ENCODE measurements around the gene EPHB1.

EPHB1 gene

DNA sequence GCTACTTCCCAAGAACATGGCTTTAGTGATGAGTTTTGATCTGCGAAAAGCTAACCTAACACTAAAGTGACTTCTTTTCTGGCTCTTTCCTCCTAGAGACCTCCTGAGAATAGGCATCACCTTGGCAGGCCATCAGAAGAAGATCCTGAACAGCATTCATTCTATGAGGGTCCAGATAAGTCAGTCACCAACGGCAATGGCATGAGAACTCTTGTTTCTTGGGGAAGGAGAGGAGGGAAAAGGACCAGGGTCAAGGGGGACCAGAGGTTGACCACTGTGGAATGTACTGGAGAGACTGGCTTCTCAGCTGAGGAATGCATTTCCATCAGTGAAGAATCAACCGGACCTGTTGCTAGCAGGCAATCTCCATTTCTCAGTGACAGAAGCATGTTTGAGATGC, 463.9 kb downstream of the EPHB1 start:
- H3K27ac ChIP-seq (ENCODE audit: low read depth, low read length) = no peak overlapping the region
- H3K36me3 ChIP-seq (ENCODE audit: insufficient read depth, low read length) = no peaks in the 10 kb centered on the region
- H3K27me3 ChIP-seq (ENCODE audit: control insufficient read depth in 1 of 2, insufficient read depth in 2 of 2, low read length in 2 of 2) = no peaks in the 10 kb centered on the region
- no peak overlapping the region for H3K4me3 ChIP-seq (ENCODE audit: low read depth in 1 of 2, low read length in 2 of 2)
- H3K4me1 ChIP-seq (ENCODE audit: insufficient read depth, low read length) = no peaks in the 10 kb centered on the region
- H3K9me3 ChIP-seq (ENCODE audit: low read length) = no peaks in the 10 kb centered on the region
- no peak overlapping the region for H3K9ac ChIP-seq (ENCODE audit: low read length)

- no peak overlapping the region for H3K4me3 ChIP-seq (ENCODE audit: low read depth in 1 of 2, low read length in 2 of 2)
- no peaks in the 10 kb centered on the region for H3K4me1 ChIP-seq (ENCODE audit: insufficient read depth, low read length)
- H3K9me3 ChIP-seq (ENCODE audit: low read length) = no peaks in the 10 kb centered on the region
- H3K9ac ChIP-seq (ENCODE audit: low read length) = no peak overlapping the region
- no peaks in the 10 kb centered on the region for H3K27me3 ChIP-seq (ENCODE audit: control insufficient read depth in 1 of 2, insufficient read depth in 2 of 2, low read length in 2 of 2)
- H3K36me3 ChIP-seq (ENCODE audit: insufficient read depth, low read length) = no peaks in the 10 kb centered on the region
- H3K27ac ChIP-seq (ENCODE audit: low read depth, low read length) = no peak overlapping the region
Observed at GRCh38 chr3:135260025-135260424, 465.0 kb downstream of the EPHB1 start.

DNA sequence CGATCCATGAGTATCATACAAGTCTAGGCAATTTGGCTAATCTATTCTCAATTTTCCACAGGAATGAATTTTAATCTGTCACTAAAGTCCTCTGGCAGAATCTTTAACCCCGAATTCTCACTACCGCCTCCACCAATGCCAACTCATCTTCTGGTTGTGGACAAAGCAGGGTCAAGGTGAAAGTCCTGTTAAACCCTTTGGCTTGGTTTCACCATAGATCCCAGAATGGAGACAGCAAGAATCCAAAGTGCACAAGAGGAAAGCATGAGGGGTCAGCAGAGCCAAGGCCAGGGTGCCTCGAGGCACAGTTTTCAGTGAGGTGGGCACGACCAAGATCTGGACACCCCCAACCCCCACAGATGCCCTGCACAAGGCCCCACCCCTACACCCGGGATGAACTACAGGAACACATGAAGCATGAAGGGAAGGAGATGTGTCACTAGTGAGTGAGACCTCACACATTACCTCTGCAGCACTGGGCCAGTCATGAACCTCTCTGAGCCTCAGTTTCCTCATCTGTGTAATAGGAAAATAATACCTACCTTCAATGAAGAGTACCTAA, 466.2 kb downstream of the EPHB1 start:
- Histone ChIP-seq H3K4me3 (ENCODE audit: low read depth in 1 of 2, low read length in 2 of 2) (no peak overlapping the region), H3K27ac (ENCODE audit: low read depth, low read length) (no peak overlapping the region), H3K4me1 (ENCODE audit: insufficient read depth, low read length) (no peaks in the 10 kb centered on the region), H3K36me3 (ENCODE audit: insufficient read depth, low read length) (no peaks in the 10 kb centered on the region), H3K27me3 (ENCODE audit: control insufficient read depth in 1 of 2, insufficient read depth in 2 of 2, low read length in 2 of 2) (no peaks in the 10 kb centered on the region), H3K9me3 (ENCODE audit: low read length) (no peaks in the 10 kb centered on the region), H3K9ac (ENCODE audit: low read length) (no peak overlapping the region)

DNA sequence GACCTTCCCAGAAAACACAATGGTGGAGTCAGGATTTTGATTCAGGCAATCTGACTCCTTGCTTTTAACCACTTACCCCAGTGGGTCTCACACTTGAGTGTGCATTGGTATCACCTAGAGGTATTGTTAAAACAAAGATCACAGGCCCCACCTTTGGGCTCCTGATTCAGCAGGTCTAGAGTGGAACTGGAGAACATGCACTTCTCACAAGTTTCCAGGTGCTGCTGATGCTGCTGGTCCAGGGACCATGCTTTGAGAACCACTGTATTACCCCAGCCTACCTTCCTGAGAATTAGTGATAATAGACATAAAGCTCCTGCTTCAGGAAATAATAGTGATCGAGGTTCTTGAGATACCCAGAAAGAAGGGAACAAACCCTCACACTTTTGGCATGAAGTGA, 466.9 kb downstream of the EPHB1 start:
- no peak overlapping the region for H3K4me3 ChIP-seq (ENCODE audit: low read depth in 1 of 2, low read length in 2 of 2)
- H3K9ac ChIP-seq (ENCODE audit: low read length) = no peak overlapping the region
- H3K27ac ChIP-seq (ENCODE audit: low read depth, low read length) = no peak overlapping the region
- no peaks in the 10 kb centered on the region for H3K9me3 ChIP-seq (ENCODE audit: low read length)
- no peaks in the 10 kb centered on the region for H3K27me3 ChIP-seq (ENCODE audit: control insufficient read depth in 1 of 2, insufficient read depth in 2 of 2, low read length in 2 of 2)
- no peaks in the 10 kb centered on the region for H3K36me3 ChIP-seq (ENCODE audit: insufficient read depth, low read length)
- H3K4me1 ChIP-seq (ENCODE audit: insufficient read depth, low read length) = no peaks in the 10 kb centered on the region

DNA sequence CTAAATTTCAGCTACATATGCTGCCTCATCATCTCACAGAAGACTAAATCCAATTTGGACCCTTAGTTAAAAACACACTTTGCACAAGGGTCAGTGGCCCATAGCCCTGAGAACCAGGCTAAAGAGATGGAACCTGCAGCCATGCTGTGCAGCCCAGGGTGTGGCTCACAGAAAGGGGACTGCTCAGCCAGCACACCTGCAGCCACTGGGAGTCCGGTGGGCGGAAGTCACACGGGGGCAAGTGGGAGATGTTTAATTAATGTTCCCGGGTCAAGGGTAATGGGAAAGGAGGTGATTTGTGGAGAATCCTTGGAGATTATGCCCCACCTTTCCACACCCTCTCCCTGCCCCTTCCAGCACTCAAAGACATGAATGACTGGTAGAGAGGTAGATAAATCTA, 467.4 kb downstream of the EPHB1 start:
- Histone ChIP-seq H3K36me3 (ENCODE audit: insufficient read depth, low read length) (no peaks in the 10 kb centered on the region), H3K27ac (ENCODE audit: low read depth, low read length) (no peak overlapping the region), H3K27me3 (ENCODE audit: control insufficient read depth in 1 of 2, insufficient read depth in 2 of 2, low read length in 2 of 2) (no peaks in the 10 kb centered on the region), H3K9ac (ENCODE audit: low read length) (no peak overlapping the region), H3K9me3 (ENCODE audit: low read length) (no peaks in the 10 kb centered on the region), H3K4me1 (ENCODE audit: insufficient read depth, low read length) (no peaks in the 10 kb centered on the region), H3K4me3 (ENCODE audit: low read depth in 1 of 2, low read length in 2 of 2) (no peak overlapping the region)

DNA sequence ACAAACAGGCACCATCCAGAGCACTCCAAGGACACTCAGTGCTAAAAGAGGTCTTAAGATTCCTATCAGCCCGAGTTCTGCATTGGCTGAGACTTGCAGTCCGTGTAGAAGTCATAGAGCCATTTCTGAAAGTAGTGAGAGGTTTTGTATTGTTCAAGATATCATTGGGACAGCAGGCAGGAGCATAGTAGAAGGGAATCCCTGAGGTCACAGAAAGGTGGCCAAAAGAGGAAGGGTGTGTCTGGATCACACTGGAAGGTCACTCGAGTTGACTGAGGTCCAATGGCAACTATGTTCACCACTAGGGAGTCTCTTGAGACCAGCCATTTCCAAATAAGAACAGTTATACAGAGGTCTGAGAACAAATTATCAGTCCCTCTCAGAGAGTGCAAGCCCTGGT, 468.3 kb downstream of the EPHB1 start:
- no peaks in the 10 kb centered on the region for H3K36me3 ChIP-seq (ENCODE audit: insufficient read depth, low read length)
- H3K9ac ChIP-seq (ENCODE audit: low read length) = no peak overlapping the region
- H3K27ac ChIP-seq (ENCODE audit: low read depth, low read length) = no peak overlapping the region
- H3K4me1 ChIP-seq (ENCODE audit: insufficient read depth, low read length) = no peaks in the 10 kb centered on the region
- no peaks in the 10 kb centered on the region for H3K27me3 ChIP-seq (ENCODE audit: control insufficient read depth in 1 of 2, insufficient read depth in 2 of 2, low read length in 2 of 2)
- no peak overlapping the region for H3K4me3 ChIP-seq (ENCODE audit: low read depth in 1 of 2, low read length in 2 of 2)
- H3K9me3 ChIP-seq (ENCODE audit: low read length) = no peaks in the 10 kb centered on the region

- Histone ChIP-seq H3K27me3 (ENCODE audit: control insufficient read depth in 1 of 2, insufficient read depth in 2 of 2, low read length in 2 of 2) (no peaks in the 10 kb centered on the region), H3K9ac (ENCODE audit: low read length) (no peak overlapping the region), H3K27ac (ENCODE audit: low read depth, low read length) (no peak overlapping the region), H3K9me3 (ENCODE audit: low read length) (no peaks in the 10 kb centered on the region), H3K4me1 (ENCODE audit: insufficient read depth, low read length) (no peaks in the 10 kb centered on the region), H3K4me3 (ENCODE audit: low read depth in 1 of 2, low read length in 2 of 2) (no peak overlapping the region), H3K36me3 (ENCODE audit: insufficient read depth, low read length) (no peaks in the 10 kb centered on the region)
Observed at GRCh38 chr3:135267487-135267886, 472.4 kb downstream of the EPHB1 start.

DNA sequence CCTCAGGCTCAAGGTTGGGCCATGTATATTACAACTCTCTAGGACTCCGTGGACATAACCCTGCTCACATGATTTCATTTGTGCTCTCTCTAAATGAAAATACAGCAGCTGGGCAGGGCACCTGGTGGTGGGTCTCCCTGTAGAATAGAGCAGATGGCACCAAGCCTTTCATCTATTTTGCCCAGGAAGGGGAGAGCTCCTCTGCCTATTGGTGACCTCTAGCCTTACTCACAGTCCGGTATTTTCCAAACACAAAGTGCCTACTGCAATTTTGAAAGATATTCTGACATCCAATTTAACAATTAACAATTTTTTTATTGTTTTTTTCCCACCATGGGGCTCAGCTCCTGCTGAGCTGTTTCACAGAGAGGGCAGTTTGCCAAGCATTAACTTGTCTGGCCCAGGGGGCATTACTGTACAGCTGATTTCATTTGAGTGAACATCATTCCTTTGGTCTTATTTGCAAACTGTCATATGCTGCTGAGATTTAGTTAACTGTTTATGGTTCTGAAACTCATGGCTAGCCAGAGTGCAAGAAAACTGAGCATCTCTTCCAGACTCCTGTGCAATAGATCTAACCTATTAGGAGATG, 474.0 kb downstream of the EPHB1 start:
- no peaks in the 10 kb centered on the region for H3K4me1 ChIP-seq (ENCODE audit: insufficient read depth, low read length)
- no peak overlapping the region for H3K27ac ChIP-seq (ENCODE audit: low read depth, low read length)
- no peak overlapping the region for H3K9ac ChIP-seq (ENCODE audit: low read length)
- no peak overlapping the region for H3K4me3 ChIP-seq (ENCODE audit: low read depth in 1 of 2, low read length in 2 of 2)
- H3K9me3 ChIP-seq (ENCODE audit: low read length) = no peaks in the 10 kb centered on the region
- no peaks in the 10 kb centered on the region for H3K36me3 ChIP-seq (ENCODE audit: insufficient read depth, low read length)
- H3K27me3 ChIP-seq (ENCODE audit: control insufficient read depth in 1 of 2, insufficient read depth in 2 of 2, low read length in 2 of 2) = no peaks in the 10 kb centered on the region

- Histone ChIP-seq H3K9me3 (ENCODE audit: low read length) (no peaks in the 10 kb centered on the region), H3K27ac (ENCODE audit: low read depth, low read length) (no peak overlapping the region), H3K4me3 (ENCODE audit: low read depth in 1 of 2, low read length in 2 of 2) (no peak overlapping the region), H3K36me3 (ENCODE audit: insufficient read depth, low read length) (no peaks in the 10 kb centered on the region), H3K9ac (ENCODE audit: low read length) (no peak overlapping the region), H3K27me3 (ENCODE audit: control insufficient read depth in 1 of 2, insufficient read depth in 2 of 2, low read length in 2 of 2) (no peaks in the 10 kb centered on the region), H3K4me1 (ENCODE audit: insufficient read depth, low read length) (no peaks in the 10 kb centered on the region)
Observed at GRCh38 chr3:135271177-135272025, 476.3 kb downstream of the EPHB1 start.

GRCh38 chr3:135272026-135272669, 477.1 kb downstream of the EPHB1 start:
- Histone ChIP-seq H3K4me3 (ENCODE audit: low read depth in 1 of 2, low read length in 2 of 2) (no peak overlapping the region), H3K36me3 (ENCODE audit: insufficient read depth, low read length) (no peaks in the 10 kb centered on the region), H3K27ac (ENCODE audit: low read depth, low read length) (no peak overlapping the region), H3K9ac (ENCODE audit: low read length) (no peak overlapping the region), H3K9me3 (ENCODE audit: low read length) (no peaks in the 10 kb centered on the region), H3K27me3 (ENCODE audit: control insufficient read depth in 1 of 2, insufficient read depth in 2 of 2, low read length in 2 of 2) (no peaks in the 10 kb centered on the region), H3K4me1 (ENCODE audit: insufficient read depth, low read length) (no peaks in the 10 kb centered on the region)

GRCh38 chr3:135292162-135292561, 497.1 kb downstream of the EPHB1 start:
- no peak overlapping the region for H3K9ac ChIP-seq (ENCODE audit: low read length)
- no peak overlapping the region for H3K27ac ChIP-seq (ENCODE audit: low read depth, low read length)
- H3K36me3 ChIP-seq (ENCODE audit: insufficient read depth, low read length) = no peaks in the 10 kb centered on the region
- no peaks in the 10 kb centered on the region for H3K9me3 ChIP-seq (ENCODE audit: low read length)
- H3K4me1 ChIP-seq (ENCODE audit: insufficient read depth, low read length) = no peaks in the 10 kb centered on the region
- H3K27me3 ChIP-seq (ENCODE audit: control insufficient read depth in 1 of 2, insufficient read depth in 2 of 2, low read length in 2 of 2) = no peaks in the 10 kb centered on the region
- H3K4me3 ChIP-seq (ENCODE audit: low read depth in 1 of 2, low read length in 2 of 2) = no peak overlapping the region

Data from muscle layer of colon (tissue), 2 donors.